ENCODE data around the gene SPATS2.

- no peak for TF ChIP-seq CTCF (IDR thresholded peaks at IDR 0.05; ENCODE audit: insufficient read depth, low read length, poor library complexity, severe bottlenecking)
- no peak for TF ChIP-seq EZH2phosphoT487 (conservative IDR thresholded peaks at IDR 0.05; ENCODE audit: low read length)
Measured at GRCh38 chr12:49334226-49334625, 33.0 kb upstream of the SPATS2 start.

Measured in SU-DHL-6 (cell line).